GM11168 (cell line): ENCODE measurements around the gene PPP4C.

Experiments
- in situ Hi-C: fragments of 300-500 bp; cut with MboI; formaldehyde crosslinking; loops from one replicate; pipeline ENCODE4 v1.12.0; 2022; ENCODE audit warnings: low sequenced_read_pairs; ENCODE audit not compliant: unreplicated experiment

The PPP4C gene

GRCh38 chr16:30054451-30054850, 21.3 kb upstream of the PPP4C start:
- in situ Hi-C loops: no loop called here

- in situ Hi-C loops: no loop called here
These were observed 20.7 kb upstream of the PPP4C start for GRCh38 chr16:30054959-30055553.

GRCh38 chr16:30060346-30060745, 15.4 kb upstream of the PPP4C start:
- in situ Hi-C loops: no loop called here

GRCh38 chr16:30060836-30061554, 14.8 kb upstream of the PPP4C start:
- in situ Hi-C loops: no loop called here

- in situ Hi-C loops: no loop called here
These were observed 12.4 kb upstream of the PPP4C start for GRCh38 chr16:30063278-30063892.

- in situ Hi-C loops: no loop called here
These were observed 11.7 kb upstream of the PPP4C start for GRCh38 chr16:30063893-30064728.

GRCh38 chr16:30064729-30065101, 11.1 kb upstream of the PPP4C start:
- in situ Hi-C loops: no loop called here

- in situ Hi-C loops: no loop called here
These were observed 10.5 kb upstream of the PPP4C start, which contains the start of gene ALDOA for GRCh38 chr16:30065102-30065942. Gene ALDOA (plus strand): TSS chr16:30065760. CDS start chr16:30066898, 1,138 bp downstream.

- in situ Hi-C loops: no loop called here
These were observed 9.6 kb upstream of the PPP4C start for GRCh38 chr16:30065943-30066760.

GRCh38 chr16:30066761-30067583, 8.8 kb upstream of the PPP4C start:
- in situ Hi-C loops: no loop called here

GRCh38 chr16:30067584-30067916, 8.2 kb upstream of the PPP4C start:
- in situ Hi-C loops: no loop called here

GRCh38 chr16:30068333-30068732, 7.5 kb upstream of the PPP4C start:
- in situ Hi-C loops: no loop called here

GRCh38 chr16:30068750-30069610, 6.8 kb upstream of the PPP4C start:
- in situ Hi-C loops: no loop called here

- in situ Hi-C loops: no loop called here
These were observed 6.0 kb upstream of the PPP4C start for GRCh38 chr16:30069611-30070462.

GRCh38 chr16:30070490-30070889, 5.3 kb upstream of the PPP4C start:
- in situ Hi-C loops: no loop called here

GRCh38 chr16:30076276-30076791, 540 bp downstream of the PPP4C start:
- in situ Hi-C loops: no loop called here
